Activated T-cell treated with anti-CD3 and anti-CD28 coated beads for 24 hours (primary cell): ENCODE data around the gene OMA1.

Source experiments
- DNase-seq: peaks from one replicate; pipeline ENCODE4 v3.0.0-alpha.2; 2020; ENCODE audit warnings: low read depth

OMA1 gene

DNA sequence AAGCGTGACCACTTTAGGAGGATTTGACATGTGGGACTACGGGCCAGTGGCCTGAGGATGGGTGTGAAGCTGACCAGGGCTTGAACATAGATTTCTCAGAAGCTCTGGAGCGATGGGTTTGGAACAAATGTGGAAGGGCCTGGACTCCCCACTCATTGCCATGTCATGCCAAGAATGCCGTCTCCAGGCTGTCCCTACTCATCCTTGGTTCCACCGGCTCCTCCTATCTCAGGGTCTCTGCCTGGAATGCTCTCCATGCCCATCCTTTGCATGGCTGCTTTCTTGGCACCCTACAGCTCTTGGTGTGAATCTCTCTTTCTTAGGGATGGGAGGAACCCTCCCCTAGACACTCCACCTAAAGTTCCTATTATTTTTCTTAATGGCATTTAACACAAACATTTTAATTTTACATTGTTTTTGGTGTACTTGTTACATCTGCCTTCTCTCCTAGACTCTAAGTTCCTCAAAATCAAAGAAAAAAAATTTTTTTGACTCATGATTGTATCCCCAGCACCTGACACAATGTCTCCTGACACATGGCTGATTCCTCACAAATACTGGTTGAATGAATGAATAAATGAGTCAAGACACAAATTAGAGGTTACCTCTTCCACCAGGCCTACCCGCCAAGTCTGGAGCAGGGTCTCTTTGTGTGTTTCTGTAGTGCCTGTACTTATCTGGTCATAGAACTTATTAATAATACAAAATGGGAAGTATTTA, 114.5 kb downstream of the OMA1 start:
- no peak for DNase-seq
